ENCODE results near the gene GPR39.
A peak's percentile ranks its signal among the peaks of the same experiment; 100 is the strongest.

Gene GPR39

GRCh38 chr2:132665401-132666140 is 249.0 kb downstream of the GPR39 start:
- H3K9ac ChIP-seq = no peak overlapping the region
- H3K4me3 ChIP-seq (ENCODE audit: low read depth, low read length) = no peak overlapping the region
- no peak overlapping the region for H2AFZ ChIP-seq
- no peak overlapping the region for H3K4me2 ChIP-seq (ENCODE audit: low read length)
- no peaks in the 10 kb centered on the region for H3K9me3 ChIP-seq (ENCODE audit: control insufficient read depth, low read length)
- H3K4me1 ChIP-seq = no peaks in the 10 kb centered on the region
- no peaks in the 10 kb centered on the region for H3K36me3 ChIP-seq (ENCODE audit: control insufficient read depth, insufficient read depth, low read length)
- no peak overlapping the region for H3K27ac ChIP-seq
- no peaks in the 10 kb centered on the region for H3K79me2 ChIP-seq
- TF ChIP-seq CTCF (IDR thresholded peaks at IDR 0.05) = no peak
- no peaks in the 10 kb centered on the region for H3K27me3 ChIP-seq (ENCODE audit: control insufficient read depth, insufficient read depth, low read length)

DNA sequence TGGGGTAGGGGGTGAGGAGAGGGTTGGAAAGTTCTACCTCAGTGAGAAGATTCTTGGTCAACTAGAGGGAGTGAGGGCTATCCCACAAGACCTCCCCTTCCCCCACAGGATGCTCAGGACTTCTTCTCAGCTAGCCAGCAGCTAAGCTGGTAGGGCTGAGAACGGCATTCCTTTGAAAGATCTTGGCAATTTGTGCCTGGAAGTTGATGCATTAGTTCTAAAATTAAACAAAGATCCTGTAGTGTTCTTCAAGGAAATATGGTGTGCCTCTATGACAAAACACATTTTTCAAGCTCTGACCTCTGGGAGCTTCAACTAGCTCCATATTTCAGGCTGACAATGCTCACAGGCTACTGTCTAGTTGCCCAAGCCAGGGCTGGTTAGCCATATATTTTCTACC is 251.1 kb downstream of the GPR39 start:
- no peak overlapping the region for H3K27ac ChIP-seq
- no peaks in the 10 kb centered on the region for H3K36me3 ChIP-seq (ENCODE audit: control insufficient read depth, insufficient read depth, low read length)
- no peaks in the 10 kb centered on the region for H3K27me3 ChIP-seq (ENCODE audit: control insufficient read depth, insufficient read depth, low read length)
- no peaks in the 10 kb centered on the region for H3K4me1 ChIP-seq
- H3K9ac ChIP-seq = no peak overlapping the region
- H3K79me2 ChIP-seq = no peaks in the 10 kb centered on the region
- TF ChIP-seq CTCF (IDR thresholded peaks at IDR 0.05) = no peak
- H3K4me3 ChIP-seq (ENCODE audit: low read depth, low read length) = no peak overlapping the region
- no peak overlapping the region for H2AFZ ChIP-seq
- H3K4me2 ChIP-seq (ENCODE audit: low read length) = no peak overlapping the region
- no peaks in the 10 kb centered on the region for H3K9me3 ChIP-seq (ENCODE audit: control insufficient read depth, low read length)

DNA sequence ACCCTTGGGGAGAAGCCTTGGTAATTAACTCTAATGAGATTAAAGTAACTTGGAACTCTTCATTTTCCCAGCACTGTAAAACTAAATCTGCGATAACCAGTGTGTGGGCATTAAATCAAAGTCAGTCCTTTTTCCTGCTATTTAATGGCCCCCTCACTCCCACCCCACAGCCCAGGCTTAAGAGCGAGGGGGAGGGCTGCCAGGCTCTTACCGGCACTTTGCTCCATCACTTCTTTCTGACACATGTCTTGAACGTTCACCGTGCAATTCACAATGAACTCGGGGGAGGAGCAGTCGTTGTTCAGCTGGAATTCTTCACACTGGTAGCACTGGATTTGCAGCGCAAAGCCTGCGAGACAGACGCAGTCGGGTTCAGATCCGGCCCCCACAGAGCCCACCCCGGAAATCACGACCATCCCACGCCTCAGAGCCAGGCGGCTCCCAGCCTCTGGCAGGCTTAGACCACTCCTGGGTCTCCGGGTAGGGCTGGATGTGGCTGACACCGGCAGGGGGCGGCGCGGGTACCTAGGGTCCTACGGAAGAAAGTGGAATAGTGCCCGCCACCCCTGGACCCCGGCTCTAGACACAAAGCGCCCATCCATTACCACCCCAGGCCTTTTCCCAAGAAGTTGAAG is 251.7 kb downstream of the GPR39 start:
- Histone ChIP-seq H3K36me3 (ENCODE audit: control insufficient read depth, insufficient read depth, low read length) (no peaks in the 10 kb centered on the region), H3K9me3 (ENCODE audit: control insufficient read depth, low read length) (no peaks in the 10 kb centered on the region), H3K27ac (no peak overlapping the region), H2AFZ (no peak overlapping the region), H3K4me1 (no peaks in the 10 kb centered on the region), H3K9ac (no peak overlapping the region), H3K27me3 (ENCODE audit: control insufficient read depth, insufficient read depth, low read length) (no peaks in the 10 kb centered on the region), H3K4me3 (ENCODE audit: low read depth, low read length) (no peak overlapping the region), H3K4me2 (ENCODE audit: low read length) (no peak overlapping the region), H3K79me2 (no peaks in the 10 kb centered on the region)
- no peak for TF ChIP-seq CTCF (IDR thresholded peaks at IDR 0.05)

GRCh38 chr2:132668987-132669907 is 252.6 kb downstream of the GPR39 start:
- Histone ChIP-seq H3K4me2 (ENCODE audit: low read length) (peak overlapping the region; percentile 89), H3K27me3 (ENCODE audit: control insufficient read depth, insufficient read depth, low read length) (no peaks in the 10 kb centered on the region), H3K27ac (no peak overlapping the region), H3K79me2 (no peaks in the 10 kb centered on the region), H3K9me3 (ENCODE audit: control insufficient read depth, low read length) (no peaks in the 10 kb centered on the region), H3K4me3 (ENCODE audit: low read depth, low read length) (peak overlapping the region; percentile 59), H3K9ac (no peak overlapping the region), H2AFZ (peak overlapping the region; percentile 57), H3K4me1 (no peaks in the 10 kb centered on the region), H3K36me3 (ENCODE audit: control insufficient read depth, insufficient read depth, low read length) (no peaks in the 10 kb centered on the region)
- TF ChIP-seq CTCF (IDR thresholded peaks at IDR 0.05) = no peak
